ENCODE measurements around the gene CLCN5.

DNA sequence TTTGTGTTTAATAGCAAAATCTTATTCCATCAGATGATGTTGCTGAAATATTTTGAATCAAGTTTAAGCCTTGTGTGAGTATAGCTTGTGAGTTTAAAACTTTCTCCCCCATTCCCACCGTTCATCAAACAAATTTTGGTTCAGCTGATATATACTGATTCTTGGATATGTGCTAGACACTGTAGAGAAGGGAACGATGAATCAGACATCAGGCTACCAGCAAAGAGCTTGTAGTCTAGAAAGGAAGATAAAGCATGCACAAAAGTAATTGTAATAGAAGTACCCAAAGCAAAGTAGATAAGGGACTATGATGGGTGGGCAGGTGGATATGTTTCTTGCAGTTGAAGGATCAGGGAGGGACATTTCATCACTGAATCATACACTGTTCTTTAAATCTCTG, 146.5 kb downstream of the CLCN5 start:
- TF ChIP-seq SMC3 (IDR thresholded peaks at IDR 0.05) (no peak), RCOR1 (IDR thresholded peaks at IDR 0.05; ENCODE audit: low read depth, low read length) (no peak), CHD2 (IDR thresholded peaks at IDR 0.05; ENCODE audit: low read length, partially characterized antibody) (no peak), JUN (IDR thresholded peaks at IDR 0.05) (no peak), POLR2AphosphoS2 (conservative IDR thresholded peaks at IDR 0.05; ENCODE audit: low read length) (no peak), NR3C1 (IDR thresholded peaks at IDR 0.05) (no peak), TFCP2L1 (CRISPR knock-in tag; IDR thresholded peaks at IDR 0.05) (no peak), HEYL (CRISPR knock-in tag; IDR thresholded peaks at IDR 0.05) (no peak)
- TF ChIP-seq, protein P1, sequence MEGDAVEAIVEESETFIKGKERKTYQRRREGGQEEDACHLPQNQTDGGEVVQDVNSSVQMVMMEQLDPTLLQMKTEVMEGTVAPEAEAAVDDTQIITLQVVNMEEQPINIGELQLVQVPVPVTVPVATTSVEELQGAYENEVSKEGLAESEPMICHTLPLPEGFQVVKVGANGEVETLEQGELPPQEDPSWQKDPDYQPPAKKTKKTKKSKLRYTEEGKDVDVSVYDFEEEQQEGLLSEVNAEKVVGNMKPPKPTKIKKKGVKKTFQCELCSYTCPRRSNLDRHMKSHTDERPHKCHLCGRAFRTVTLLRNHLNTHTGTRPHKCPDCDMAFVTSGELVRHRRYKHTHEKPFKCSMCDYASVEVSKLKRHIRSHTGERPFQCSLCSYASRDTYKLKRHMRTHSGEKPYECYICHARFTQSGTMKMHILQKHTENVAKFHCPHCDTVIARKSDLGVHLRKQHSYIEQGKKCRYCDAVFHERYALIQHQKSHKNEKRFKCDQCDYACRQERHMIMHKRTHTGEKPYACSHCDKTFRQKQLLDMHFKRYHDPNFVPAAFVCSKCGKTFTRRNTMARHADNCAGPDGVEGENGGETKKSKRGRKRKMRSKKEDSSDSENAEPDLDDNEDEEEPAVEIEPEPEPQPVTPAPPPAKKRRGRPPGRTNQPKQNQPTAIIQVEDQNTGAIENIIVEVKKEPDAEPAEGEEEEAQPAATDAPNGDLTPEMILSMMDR (IDR thresholded peaks at IDR 0.05): no peak
- TF ChIP-seq, protein P2, sequence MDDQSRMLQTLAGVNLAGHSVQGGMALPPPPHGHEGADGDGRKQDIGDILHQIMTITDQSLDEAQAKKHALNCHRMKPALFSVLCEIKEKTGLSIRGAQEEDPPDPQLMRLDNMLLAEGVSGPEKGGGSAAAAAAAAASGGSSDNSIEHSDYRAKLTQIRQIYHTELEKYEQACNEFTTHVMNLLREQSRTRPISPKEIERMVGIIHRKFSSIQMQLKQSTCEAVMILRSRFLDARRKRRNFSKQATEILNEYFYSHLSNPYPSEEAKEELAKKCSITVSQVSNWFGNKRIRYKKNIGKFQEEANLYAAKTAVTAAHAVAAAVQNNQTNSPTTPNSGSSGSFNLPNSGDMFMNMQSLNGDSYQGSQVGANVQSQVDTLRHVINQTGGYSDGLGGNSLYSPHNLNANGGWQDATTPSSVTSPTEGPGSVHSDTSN (IDR thresholded peaks at IDR 0.05): no peak

Data from A549 (cell line).